ENCODE results near the gene OXSM. TPM values are rescaled to one million over a fixed set of nuclear protein-coding genes. Genes with fewer than 3 reads are reported as not detected.

The OXSM gene
- total RNA-seq (10 to 100 TPM in 7 of 9 donors, 1 to 10 TPM in 2; 7.3 to 18.5 (median 13.7) TPM), polyA plus RNA-seq (10 to 100 TPM; 15.0 to 21.8 TPM)
- long read RNA-seq, donor 1, transcript OXSM-201 (3 exons, 1,519 nt) = major isoform, 21 of 26 reads
- long read RNA-seq, donor 1, partial matches to known transcripts = 3 of 26 reads
- long read RNA-seq, donor 1, other reads (novel, unspliced or antisense) = 1 of 26 reads
- long read RNA-seq, donor 2, transcript OXSM-201 (3 exons, 1,519 nt) = major isoform, 66 of 81 reads
- long read RNA-seq, donor 2, partial matches to known transcripts = 8 of 81 reads
- long read RNA-seq, donor 2, other reads (novel, unspliced or antisense) = 6 of 81 reads
- long read RNA-seq, donor 3, transcript OXSM-201 (3 exons, 1,519 nt) = major isoform, 7 of 12 reads
- long read RNA-seq, donor 3, partial matches to known transcripts = 1 of 12 reads
- long read RNA-seq, donor 3, other reads (novel, unspliced or antisense) = 4 of 12 reads

GRCh38 chr3:25789596-25790556 is at the start of gene OXSM:
OXSM (plus strand) TSS chr3:25790090; CDS start chr3:25791021, 931 bp downstream.
- DNase-seq = peak; percentile 90 to 97 (median 94)
- Histone ChIP-seq H3K4me3 (peak within 1 kb of the TSS; percentile 46 to 91 (median 72)), H3K27ac (peak within 1 kb of the TSS; percentile 49 to 94 (median 89)), H3K9me3 (no peaks in the 10 kb centered on the region), H3K4me1 (peaks cover 0 to 32% (median 13%) of the 10 kb centered on the region in 12 donors), H3K27me3 (no peaks in the 10 kb centered on the region), H3K36me3 (peaks cover 0 to 13% (median 10%) of the 10 kb centered on the region in 9 donors)
- peak; percentile 99 for ATAC-seq
- 0 to 1% (median 0%) methylated on average over 55 to 56 of the region's 56 CpGs for WGBS, 4 donors
- intact Hi-C loops (cut with DNase I) = loop anchor here in 7 of 10 donors (2.0 to 10.0 kb wide), 6 partner anchors 125 to 325 kb away; partner anchors contain the start of gene TOP2B (in 4 of the 7)
- TF ChIP-seq POLR2A (IDR thresholded peaks at IDR 0.05) = peak in 1 of 2 donors; percentile 95
- TF ChIP-seq, protein P1, sequence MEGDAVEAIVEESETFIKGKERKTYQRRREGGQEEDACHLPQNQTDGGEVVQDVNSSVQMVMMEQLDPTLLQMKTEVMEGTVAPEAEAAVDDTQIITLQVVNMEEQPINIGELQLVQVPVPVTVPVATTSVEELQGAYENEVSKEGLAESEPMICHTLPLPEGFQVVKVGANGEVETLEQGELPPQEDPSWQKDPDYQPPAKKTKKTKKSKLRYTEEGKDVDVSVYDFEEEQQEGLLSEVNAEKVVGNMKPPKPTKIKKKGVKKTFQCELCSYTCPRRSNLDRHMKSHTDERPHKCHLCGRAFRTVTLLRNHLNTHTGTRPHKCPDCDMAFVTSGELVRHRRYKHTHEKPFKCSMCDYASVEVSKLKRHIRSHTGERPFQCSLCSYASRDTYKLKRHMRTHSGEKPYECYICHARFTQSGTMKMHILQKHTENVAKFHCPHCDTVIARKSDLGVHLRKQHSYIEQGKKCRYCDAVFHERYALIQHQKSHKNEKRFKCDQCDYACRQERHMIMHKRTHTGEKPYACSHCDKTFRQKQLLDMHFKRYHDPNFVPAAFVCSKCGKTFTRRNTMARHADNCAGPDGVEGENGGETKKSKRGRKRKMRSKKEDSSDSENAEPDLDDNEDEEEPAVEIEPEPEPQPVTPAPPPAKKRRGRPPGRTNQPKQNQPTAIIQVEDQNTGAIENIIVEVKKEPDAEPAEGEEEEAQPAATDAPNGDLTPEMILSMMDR (IDR thresholded peaks at IDR 0.05) = no peak

DNA sequence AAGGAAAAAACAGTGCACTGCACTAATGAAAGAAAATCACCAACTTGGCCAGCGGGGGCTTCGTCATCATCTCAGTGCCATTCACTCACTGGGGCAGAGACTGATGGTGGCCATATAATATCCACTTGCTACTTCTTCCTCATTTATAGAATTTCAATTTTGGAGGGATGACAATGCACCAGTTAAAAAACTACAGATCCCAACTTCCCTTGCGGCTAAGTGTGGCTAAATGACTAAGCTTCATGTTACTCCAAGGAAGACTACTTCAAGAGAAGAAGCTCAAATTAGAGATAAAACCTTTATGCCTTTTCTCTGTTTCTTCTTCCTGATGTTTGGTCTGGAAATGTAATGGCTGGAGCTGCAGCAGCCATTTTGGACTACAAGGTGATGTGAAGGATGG is 45.4 kb upstream of the OXSM start:
- Histone ChIP-seq H3K4me1 (peaks cover 0 to 18% (median 0%) of the 10 kb centered on the region in 12 donors), H3K27ac (no peak overlapping the region), H3K4me3 (no peak overlapping the region), H3K27me3 (no peaks in the 10 kb centered on the region), H3K9me3 (peaks cover 0 to 8% (median 0%) of the 10 kb centered on the region in 12 donors), H3K36me3 (peaks cover 0 to 75% (median 34%) of the 10 kb centered on the region in 9 donors)
- DNase-seq (no peak), ATAC-seq (no peak)
- intact Hi-C loops (cut with DNase I) = no loop called here
- WGBS, 4 donors = 96 to 100% (median 98%) methylated on average over 3 of the region's 3 CpGs
- TF ChIP-seq, protein P1 (IDR thresholded peaks at IDR 0.05) = no peak
- TF ChIP-seq POLR2A (IDR thresholded peaks at IDR 0.05) = no peak

DNA sequence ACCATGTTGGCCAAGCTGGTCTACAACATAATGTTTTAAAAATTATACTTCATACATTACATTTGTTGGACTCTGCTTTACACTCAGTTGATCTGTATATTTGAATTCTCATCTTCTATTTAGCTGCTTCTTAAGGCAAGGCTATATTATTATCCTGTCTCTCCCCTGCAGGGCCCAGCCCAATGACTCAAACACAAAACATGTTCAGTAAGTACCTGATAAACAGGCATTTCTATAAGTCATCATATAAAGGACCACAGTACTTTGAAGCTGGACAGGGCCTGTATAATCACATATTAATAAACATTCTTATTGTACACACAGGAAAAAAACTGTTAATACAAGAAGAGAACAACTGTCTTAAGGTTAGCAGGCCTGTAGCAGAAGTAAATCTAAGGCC is 42.9 kb upstream of the OXSM start:
- peaks cover 0 to 8% (median 0%) of the 10 kb centered on the region in 12 donors for H3K9me3 ChIP-seq
- no peak for ATAC-seq

More for the DNA sequence above, 42.9 kb upstream of the OXSM start:
- intact Hi-C loops (cut with DNase I) = no loop called here
- Histone ChIP-seq H3K4me3 (no peak overlapping the region), H3K27me3 (no peaks in the 10 kb centered on the region), H3K4me1 (peaks cover 0 to 21% (median 0%) of the 10 kb centered on the region in 12 donors), H3K27ac (no peak overlapping the region), H3K36me3 (peaks cover 0 to 87% (median 47%) of the 10 kb centered on the region in 9 donors)
- no peak for DNase-seq
- TF ChIP-seq, protein P1 (IDR thresholded peaks at IDR 0.05) = no peak
- no peak for TF ChIP-seq POLR2A (IDR thresholded peaks at IDR 0.05)

Measured in heart left ventricle (tissue), 16 donors.